SH-SY5Y (cell line): ENCODE results near the gene PRMT1.

Source experiments
- GATA2 ChIP-seq: IDR thresholded peaks from 2 replicates; pipeline ENCODE4 v1.6.1; 2011; ENCODE audit warnings: mild to moderate bottlenecking, low read depth, low read length
- GATA3 ChIP-seq: IDR thresholded peaks from 2 replicates; pipeline ENCODE4 v1.6.1; 2011; ENCODE audit warnings: low read depth, mild to moderate bottlenecking, low read length, moderate library complexity

DNA sequence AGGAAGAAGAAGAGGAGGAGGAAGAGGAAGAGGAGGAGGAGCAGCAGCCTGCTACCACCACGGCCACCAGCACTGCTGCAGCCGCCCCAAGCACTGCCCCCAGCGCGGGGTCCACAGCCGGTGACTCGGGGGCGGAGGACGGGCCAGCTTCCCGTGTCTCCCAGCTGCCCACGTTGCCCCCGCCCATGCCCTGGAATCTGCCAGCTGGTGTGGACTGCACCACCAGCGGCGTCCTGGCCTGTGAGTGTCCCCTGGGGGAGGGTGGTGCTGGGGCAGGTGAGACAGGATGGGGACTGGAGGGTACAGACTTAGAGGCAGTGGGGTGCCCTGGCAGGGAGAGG, 23.6 kb upstream of the PRMT1 start:
- TF ChIP-seq GATA2 (no peak), GATA3 (no peak)
